Glomerular visceral epithelial cell (primary cell): ENCODE results near the gene NPW.
A peak's percentile ranks its signal among the peaks of the same experiment; 100 is the strongest.
"Not testable (repeated sequence)": the region's sequence is repeated elsewhere in the genome, so short reads cannot be mapped to it uniquely, and the experiment has no call there.

Experiments used
- DNase-seq: peaks from one replicate; pipeline ENCODE4 v3.0.0-alpha.2; 2016; ENCODE audit errors: extremely low spot score

Gene NPW

DNA sequence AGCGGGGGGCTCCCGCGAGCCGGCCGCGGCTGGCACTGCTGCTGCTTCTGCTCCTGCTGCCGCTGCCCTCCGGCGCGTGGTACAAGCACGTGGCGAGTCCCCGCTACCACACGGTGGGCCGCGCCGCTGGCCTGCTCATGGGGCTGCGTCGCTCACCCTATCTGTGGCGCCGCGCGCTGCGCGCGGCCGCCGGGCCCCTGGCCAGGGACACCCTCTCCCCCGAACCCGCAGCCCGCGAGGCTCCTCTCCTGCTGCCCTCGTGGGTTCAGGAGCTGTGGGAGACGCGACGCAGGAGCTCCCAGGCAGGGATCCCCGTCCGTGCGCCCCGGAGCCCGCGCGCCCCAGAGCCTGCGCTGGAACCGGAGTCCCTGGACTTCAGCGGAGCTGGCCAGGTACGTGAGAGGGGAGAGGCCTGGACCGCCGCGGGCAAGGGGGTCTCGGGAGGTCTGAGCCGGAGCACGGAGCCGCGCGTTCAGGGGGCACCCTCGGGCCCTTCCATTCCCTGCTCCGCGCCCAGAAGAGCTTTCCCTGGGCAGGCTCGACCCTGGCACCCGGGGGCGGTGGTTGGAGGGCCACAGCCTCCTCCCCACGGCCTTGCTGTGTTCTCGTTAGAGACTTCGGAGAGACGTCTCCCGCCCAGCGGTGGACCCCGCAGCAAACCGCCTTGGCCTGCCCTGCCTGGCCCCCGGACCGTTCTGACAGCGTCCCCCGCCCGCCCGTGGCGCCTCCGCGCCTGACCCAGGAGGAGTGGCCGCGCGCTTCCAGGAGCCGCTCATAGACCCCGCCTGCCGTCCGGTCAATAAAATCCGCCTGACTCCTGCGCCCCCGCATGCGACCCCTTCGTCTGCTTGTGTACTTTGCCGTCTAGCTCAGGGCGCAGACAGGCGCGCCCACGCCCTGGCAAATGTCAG lies 591 bp downstream of the NPW start:
- no peak for DNase-seq

DNA sequence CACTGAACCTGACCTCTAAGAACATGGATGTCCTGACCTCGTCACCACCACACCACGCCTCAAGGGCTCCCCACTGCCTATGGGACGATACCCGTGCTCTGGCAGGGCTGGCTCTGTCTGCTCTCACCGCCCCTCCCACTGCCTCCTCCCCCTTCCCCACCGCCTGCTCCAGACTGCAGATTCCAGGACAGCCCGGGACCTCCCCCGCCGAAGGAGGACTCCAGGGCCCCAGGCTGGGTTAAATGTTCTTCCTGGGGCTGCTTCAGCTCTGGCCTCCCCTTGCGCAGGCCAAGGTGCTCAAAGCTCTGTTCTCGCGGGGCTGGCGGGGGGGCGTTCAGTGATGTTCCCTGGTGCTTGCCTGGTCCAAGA lies 3.1 kb downstream of the NPW start:
- peak; percentile 44 for DNase-seq

DNA sequence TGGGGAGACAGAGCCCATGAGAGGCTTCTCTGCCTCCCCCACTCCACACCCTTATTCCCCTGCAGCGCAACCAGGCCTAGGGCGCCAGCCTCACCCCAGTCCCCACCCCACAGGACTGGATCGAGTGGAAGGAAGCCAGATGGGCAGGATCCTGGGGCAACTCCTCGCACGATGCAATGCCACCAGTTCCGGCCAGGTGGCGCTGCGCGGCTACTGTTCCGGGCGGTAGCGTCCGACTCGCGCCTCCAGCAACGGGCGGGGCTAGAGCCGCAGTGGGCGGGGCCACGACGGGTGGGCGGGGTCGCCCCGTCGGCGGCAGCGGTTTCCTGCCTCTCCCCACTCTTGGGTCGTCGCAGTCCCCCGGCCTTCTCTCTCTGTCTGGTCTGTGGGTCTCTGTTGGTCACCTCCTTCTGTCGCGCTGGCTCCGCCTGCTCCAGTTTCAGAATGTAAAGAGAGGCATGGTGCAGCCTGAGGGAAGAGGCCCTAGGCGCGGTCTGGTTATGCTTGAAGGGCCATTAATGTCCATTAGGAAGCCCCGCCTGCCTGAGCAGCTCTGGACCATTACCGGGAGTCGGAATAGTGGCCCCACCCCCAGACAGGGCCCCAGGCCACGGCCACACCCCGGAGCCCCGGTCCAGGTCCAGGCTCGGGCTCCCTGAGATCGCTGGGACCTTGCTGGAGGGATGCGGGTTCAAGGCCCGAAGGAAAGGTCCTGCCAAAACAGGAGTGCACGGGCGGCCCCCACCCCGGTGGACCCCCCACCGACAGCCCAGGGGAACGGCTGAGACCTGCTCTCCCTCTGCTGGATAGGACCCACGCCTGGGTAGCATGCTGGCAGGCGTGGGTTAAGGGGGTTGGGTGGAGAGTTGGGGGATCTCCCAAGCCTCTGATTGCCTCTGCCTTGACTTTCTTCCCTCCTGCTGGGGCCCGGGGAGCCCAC lies 3.8 kb downstream of the NPW start:
- peak; percentile 88 for DNase-seq

DNA sequence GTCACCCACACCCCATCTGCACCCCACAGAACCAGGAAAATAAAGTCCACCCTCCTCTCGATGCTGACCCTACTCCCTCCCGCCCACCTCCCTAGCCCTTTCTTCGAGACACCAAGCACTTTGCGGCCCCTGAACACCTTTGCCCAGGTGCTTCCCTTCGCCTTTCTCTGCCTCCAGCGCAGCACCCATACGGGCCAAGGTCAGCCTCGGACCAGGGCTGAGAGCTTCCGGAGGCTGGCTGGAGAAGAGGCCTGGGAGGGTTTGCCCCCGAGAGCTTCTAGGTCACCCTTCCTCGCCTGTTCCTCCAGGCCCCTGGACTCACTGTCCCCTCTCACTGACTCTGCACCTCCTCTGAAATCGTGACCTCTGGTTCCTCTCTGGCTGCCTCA lies 4.4 kb downstream of the NPW start:
- no peak for DNase-seq

DNA sequence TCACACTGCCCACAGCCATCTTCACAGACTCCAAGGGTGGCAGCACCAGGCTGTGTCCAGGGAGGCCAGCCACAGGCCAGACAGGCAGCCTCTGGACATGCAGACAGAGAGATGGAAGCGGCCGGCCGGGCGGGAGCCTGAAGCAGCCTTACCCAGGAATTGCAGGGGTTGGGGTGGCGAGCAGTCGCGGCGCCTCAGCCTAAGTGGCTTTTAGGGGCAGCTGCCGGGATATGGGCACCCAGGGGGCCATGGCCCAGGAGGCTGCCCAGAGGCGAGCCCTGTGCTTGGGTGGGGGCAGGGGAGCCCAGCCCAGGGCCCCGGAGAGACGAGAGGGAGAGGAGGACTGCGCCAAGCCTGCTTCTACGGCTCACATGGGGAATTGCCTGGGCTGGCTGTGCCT lies 5.7 kb downstream of the NPW start:
- no peak for DNase-seq

DNA sequence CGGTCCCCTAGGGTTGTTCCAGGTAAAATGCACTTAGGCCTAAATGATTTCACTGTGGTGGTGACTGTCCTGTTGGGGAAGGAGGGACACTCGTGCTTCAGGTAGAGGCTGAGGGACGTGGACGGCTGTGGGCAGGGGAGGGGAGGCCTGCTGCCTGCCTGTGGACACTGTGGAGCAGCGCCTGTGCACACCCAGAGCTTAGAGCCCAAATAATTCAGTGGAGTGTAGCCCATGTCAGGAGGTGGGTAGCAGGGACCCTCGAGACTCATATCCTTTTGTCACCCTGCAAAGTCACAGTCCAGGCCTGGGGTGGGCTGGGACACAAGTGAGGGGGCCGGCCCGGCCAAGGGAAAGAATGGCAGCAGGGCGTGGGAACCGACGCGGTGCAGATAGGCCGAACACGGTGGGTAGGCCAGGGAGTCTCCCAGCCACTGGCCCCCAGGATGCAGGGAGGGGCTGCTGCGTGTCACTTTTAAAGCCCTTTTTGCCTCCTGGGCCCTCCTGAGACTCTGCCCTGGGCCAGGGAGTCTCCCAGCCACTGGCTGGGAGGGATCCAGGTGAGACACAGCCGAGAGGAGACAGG lies 6.4 kb downstream of the NPW start:
- DNase-seq = no peak

DNA sequence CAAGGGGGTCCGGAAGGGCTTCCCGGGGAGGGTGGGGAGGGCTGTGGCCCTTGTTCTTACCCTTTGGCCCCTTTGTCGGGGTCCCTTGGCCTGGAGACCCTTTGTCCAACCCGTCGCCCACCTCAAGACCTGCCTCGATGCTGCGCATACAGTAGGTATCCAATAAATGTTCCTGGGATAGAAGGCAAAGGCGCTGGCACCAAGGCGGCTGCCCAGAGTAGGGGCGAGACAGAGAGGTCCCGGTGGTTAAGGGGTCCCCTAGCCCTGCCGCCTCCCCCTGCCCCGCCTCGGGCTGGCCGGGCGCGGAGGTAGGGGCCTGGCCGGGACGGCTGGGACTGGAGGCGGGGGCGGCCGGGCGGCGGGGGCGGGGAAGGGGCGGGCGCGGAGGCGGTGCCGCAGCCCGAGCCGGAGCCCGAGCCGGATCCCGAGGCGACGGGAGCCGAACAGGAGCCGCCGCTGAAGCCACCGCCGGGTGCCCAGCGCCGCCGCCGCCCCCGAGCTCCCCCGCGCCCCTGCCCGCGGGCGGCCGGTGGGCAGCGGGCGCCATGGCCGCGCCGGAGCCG lies 7.0 kb downstream of the NPW start, which contains the start of gene NHERF2:
NHERF2 (plus strand) TSS at position 442 of the 563 bp plus-strand sequence; CDS start at position 546, 104 bp downstream.
- DNase-seq = peak; percentile 34

DNA sequence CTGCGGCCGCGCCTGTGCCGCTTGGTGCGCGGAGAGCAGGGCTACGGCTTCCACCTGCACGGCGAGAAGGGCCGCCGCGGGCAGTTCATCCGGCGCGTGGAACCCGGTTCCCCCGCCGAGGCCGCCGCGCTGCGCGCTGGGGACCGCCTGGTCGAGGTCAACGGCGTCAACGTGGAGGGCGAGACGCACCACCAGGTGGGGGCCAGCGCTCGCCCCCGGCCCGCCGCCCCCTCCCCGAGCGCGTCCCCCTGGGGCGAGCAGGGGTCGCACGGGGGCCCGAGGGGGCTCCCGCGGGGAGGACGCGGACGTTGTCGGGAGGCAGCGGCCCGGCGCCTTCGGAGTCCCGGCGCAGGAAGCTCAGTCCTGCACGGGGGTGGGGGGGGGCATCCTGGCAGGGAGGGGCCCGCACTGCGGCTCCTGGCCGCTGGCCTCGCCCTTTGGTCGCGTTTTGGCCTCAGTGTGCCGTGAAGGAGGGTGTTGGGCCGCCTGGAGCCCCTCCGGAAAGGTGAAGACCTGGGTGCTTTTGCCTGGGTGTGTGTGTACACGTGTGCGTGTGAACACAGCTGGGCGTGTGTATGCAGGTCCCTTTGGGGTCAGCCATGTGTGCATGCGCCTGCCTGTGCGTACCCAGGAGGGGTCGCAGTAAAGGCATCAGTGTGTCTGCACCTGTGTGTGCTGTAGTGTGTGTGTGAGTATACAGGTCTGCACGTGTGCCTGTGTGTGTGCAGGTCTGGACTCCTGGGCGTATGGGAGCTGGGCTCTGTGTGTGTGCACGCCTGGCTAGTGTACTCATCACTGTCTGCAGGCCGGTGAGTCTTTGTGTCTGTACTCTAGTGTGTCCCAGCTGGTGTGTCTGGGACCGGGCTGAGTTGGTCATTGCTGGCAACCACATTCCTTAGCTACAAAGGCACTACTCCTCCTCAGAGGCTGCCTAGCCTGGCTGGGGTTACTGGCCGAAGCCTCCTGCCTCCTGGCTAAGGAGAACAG lies 7.7 kb downstream of the NPW start:
- DNase-seq = peak; percentile 47

DNA sequence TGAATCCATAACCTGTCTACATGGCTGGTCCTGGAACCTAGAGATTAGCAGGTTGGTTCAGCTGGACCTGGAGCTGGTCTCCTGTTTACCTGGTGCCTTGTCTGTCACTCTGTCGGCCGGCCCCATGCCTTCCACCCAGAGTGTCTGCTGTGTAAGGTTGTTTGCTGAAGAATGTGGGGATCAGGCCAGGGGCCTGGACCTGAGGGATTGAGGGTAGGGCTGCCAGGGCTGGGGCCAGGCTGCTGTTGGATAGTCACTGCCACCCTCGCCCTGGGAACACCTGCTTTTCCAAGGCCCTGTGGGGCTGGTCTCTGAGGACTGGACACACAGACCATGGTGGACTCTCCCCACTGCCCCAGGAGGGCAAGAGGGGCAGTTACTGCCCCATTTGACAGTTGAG lies 8.6 kb downstream of the NPW start:
- no peak for DNase-seq

DNA sequence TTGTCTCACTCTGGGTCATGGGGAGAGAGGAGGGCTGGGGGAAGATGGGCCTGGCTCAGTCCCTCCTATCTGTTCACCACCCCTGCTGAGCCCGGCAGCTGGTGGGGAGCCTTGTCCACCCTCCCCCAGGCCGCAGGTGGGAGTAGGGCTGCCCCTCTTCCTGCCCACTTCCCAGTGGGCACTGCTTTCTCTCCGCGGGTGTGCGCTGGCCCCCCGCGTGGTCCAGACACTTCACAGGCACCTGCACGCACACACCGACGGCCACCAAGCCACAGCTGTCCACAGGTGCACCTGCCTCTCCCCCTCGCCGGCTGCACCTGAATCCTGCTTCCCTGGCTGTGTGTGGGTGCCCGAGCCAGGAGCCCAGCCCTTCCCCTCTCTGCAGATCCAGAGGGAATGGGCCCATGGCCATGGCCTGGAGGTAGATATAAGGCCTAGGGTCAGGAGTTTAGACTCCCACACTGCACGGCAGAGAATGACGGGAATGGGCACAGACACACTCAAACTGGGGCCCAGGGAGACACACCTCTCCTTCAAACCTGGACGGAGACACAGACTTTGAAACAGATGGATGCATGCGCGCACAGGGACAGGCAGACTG lies 9.1 kb downstream of the NPW start:
- no peak for DNase-seq

DNA sequence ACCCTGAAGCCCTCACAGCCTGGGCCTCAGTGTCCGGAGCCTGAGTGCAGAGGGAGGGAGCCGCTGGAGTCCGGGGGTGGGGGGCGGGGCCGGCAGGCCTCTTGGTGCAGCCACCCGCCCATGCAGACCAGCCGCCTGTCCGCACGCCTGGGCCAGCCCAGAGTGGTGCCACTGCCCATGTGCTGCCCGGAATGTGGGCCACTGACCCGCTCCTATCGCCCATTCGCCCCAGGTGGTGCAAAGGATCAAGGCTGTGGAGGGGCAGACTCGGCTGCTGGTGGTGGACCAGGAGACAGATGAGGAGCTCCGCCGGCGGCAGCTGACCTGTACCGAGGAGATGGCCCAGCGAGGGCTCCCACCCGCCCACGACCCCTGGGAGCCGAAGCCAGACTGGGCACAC lies 9.8 kb downstream of the NPW start:
- DNase-seq = no peak

DNA sequence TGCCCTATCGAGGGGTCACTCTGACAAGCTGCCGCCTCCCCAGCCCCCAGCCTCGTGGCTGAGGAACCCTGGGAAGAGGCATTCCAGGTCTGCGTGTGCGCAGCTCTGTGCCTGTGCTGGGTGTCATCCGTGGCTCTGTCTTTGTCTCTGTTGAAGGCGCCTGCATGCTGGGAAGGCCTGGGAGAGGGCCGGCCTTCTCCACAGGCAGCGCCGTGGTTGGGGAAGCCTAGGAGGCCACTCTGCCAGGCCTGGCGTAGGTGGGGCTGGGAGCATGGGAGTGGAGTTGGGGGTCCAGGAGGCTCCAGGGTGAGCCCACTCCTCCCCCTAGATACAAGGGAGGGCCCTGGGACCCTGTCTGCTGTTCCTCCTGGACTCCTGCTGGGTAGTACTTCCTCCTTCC lies 10.5 kb downstream of the NPW start:
- no peak for DNase-seq

DNA sequence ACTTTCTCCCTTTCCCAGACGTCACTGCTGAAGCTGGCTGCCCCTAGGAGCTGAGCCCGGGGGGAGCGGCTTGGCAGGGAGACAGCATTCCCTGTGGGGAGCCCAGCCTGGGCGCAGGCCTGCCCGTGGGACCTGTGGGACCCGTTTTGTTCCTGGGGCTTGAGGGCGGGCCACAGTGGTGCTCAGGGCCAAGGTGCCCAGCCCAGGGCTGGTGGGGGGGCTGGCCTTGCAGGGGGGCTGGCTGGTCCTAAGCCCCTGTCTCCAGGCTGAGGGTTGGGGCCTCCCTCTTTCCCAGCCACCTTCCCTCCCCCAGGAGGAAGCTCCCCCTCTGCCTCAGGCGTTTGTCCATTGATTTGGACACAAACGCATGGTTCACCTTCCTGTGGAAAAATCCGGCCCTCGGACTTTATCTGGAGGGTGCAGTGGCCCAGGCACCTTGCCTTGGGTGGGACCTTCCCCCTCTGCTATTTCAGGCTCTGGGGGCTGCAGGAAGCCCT lies 11.5 kb downstream of the NPW start:
- no peak for DNase-seq

DNA sequence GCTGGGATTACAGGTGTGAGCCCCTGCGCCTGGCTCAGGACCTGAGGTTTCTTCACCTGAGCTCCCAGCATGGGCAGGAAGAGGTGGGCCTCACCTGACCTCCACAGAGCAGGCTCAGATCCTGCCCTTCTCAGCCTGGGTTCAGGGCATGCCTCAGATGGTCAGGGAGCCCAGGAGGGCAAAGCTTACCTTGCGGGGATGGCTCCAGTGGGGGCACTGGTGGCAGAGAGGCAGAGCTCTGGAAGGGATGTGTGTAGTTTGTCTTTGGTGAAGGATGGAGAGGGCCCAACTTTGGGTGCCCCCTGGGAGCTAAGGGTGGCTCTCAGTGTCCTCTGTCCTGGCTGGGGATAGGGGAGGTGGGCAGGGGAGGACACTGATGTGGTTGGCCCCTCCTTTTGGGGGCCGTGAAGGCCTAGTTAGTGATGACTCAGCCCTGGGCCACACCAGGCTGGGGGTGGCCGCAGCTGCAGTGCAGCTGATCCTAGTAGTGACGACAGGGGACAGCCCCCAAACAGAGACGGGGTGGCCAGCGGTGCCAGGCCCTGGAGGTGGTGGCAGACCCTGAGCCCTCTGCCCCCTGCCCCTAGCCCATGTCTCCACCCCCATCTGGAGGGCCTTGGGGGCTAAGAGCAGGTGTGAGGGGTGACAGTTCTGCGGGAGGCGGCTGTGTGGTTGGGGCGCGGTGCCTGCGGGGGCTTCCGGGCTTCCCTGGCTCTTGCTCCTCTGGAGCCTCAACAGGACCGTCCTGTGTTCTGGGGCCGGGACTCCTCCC lies 12.9 kb downstream of the NPW start:
- DNase-seq = no peak

DNA sequence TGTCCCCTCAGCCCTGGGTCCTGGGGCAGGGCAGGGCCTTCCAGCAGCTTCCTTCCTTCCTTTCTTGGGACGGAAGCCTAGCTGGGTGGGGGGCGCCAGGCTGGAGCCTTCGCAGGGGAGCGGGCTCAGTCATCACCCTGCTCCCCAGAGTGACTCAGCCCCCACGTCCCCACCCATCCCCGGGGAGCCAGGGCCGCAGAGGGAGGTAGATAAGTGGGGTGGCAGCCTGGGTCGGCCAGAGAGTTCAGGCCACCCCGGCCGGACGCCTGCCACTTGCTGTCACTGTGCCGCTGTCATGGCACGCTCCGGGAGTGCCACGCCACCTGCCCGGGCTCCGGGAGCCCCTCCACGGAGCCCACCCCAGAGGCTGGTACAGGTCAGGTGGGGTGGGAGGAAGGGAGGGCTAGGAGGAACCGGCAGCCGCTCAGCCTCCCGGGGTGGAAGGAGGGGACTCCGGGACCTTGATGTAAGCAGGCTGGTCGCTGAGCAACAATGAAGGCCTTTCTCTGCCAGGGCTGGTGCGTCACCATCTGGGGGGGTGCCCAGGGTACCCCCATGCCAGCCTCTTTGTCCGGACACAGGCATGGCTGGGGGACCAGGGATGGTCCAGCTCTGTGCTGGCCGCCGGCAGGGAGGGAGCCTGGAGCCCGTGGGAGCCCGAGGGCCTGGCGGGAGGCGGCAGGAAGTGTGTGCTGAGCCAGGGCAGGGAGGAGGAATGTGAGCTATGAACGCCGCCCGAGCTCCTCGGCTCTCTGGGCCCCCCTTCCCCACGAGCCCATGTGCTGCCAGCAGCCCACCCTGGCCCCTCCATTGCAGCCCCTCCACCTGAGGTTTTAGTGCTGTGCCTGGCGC lies 13.7 kb downstream of the NPW start:
- peak; percentile 40 for DNase-seq

DNA sequence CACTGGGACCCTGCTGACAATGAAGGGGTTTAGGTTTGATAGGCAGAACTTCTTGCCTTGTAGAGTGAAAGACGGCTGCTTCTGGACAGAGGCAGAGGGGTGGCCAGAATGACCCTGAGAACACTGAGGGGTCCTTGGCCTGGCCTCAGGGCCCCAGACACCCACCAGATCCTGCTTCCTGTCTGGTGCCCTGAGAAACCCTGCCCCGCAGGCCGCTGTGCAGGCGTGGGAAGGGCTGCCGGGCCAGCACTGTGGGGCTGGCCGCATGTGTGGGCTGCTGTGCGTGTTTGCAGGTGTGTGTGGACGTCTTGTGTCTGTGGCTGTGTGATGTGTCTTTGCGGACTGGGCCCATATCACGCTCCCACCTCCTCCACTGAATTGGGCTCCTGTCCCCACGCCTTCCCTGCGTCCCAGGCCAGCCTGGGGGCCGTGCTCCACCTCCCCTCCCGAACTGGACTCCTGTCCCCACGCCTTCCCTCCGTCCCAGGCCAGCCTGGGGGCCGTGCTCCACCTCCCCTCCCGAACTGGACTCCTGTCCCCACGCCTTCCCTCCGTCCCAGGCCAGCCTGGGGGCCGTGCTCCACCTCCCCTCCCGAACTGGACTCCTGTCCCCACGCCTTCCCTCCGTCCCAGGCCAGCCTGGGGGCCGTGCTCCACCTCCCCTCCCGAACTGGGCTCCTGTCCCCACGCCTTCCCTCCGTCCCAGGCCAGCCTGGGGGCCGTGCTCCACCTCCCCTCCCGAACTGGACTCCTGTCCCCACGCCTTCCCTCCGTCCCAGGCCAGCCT lies 14.5 kb downstream of the NPW start:
- not testable (repeated sequence) for DNase-seq

DNA sequence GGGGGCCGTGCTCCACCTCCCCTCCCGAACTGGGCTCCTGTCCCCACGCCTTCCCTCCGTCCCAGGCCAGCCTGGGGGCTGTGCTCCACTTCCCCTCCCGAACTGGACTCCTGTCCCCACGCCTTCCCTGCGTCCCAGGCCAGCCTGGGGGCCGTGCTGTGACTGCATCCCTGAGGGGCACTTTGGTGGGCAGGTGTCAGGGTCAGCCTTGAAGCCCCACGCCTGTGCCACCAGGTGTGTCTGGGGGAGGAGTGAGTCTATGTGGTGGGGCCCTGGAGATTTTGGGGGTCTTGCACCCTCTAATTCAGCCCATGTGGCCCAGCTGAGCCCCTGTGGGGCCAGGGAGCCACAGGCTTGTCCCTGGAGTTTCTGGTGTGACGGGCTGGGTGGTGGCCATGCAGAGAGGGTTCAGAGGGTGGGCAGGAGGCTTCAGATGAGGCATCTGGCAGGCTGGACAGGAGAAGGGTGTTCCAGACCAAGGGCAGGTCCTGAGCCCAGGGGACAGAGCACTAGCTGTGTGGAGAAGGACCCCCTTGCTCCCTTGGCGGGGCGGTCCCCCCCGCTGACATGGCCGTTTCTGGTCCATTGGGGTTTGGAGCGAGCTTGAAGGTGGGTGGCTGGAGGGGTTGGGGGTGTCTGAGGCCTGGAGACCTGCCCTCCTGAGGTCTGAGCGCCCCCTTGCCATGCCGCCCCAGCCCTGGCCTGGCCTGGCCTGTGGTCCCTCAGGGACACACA lies 15.3 kb downstream of the NPW start:
- DNase-seq = no peak
